Ovary (tissue), 9 donors: Measurements from ENCODE around the gene HECTD4. TPM values are rescaled to one million over a fixed set of nuclear protein-coding genes. Genes with fewer than 3 reads are reported as not detected.

Experiments
- DNase-seq, 5 donors: peaks; one replicate each; pipeline ENCODE4 v3.0.0-alpha.2; 2019 to 2020
- H3K27ac ChIP-seq, 2 donors: fragments of 200-600 bp; one replicate each; pipeline versions ENCODE4 v1.5.1 to v1.8.0; 2019 to 2022
- H3K27me3 ChIP-seq: fragments of 200-600 bp; one replicate; pipeline ENCODE4 v1.8.0; 2022
- H3K36me3 ChIP-seq: fragments of 200-600 bp; sonication (generic); one replicate; pipeline ENCODE4 v1.5.1; 2019
- H3K4me1 ChIP-seq: one replicate; pipeline ENCODE4 v1.8.1; 2013; ENCODE audit warnings: mild to moderate bottlenecking, moderate library complexity; ENCODE audit not compliant: insufficient read depth
- H3K4me3 ChIP-seq: fragments of 200-600 bp; sonication (generic); one replicate; pipeline ENCODE4 v1.5.1; 2017
- H3K9me3 ChIP-seq, 2 donors: fragments of 200-600 bp in 1 of 2; sonication (generic) in 1 of 2; one replicate each; pipeline versions ENCODE4 v1.5.1 to v1.8.1; 2013 to 2019; ENCODE audit warnings: mild to moderate bottlenecking in 1 of 2, moderate library complexity in 1 of 2
- CTCF ChIP-seq, 3 donors: fragments of 450-650 bp in 2 of 3; fragments of 200-600 bp in 1 of 3; IDR thresholded peaks; one replicate each; pipeline versions ENCODE4 v1.5.1 to v1.8.0; 2016 to 2022; ENCODE audit warnings: antibody characterized with exemption in 3 of 3, mild to moderate bottlenecking in 1 of 3
- EP300 ChIP-seq: sonication (generic); formaldehyde crosslinking; IDR thresholded peaks from one replicate; pipeline ENCODE4 v1.6.1; 2017; ENCODE audit warnings: antibody characterized with exemption
- POLR2A ChIP-seq: fragments of 450-650 bp; IDR thresholded peaks from one replicate; pipeline ENCODE4 v1.6.1; 2017; ENCODE audit warnings: antibody characterized with exemption, mild to moderate bottlenecking, moderate library complexity
- WGBS, 3 donors: extraction: QIAGEN DNeasy Blood & Tissue Kit in 1 of 3; methylation state at CpG; one replicate each; pipeline versions ENCODE4 v1.1.5 to v1.1.7; 2013 to 2017; 5-methylcytosine and 5-hydroxymethylcytosine counted together
- intact Hi-C, 4 donors: fragments of 100-400 bp; cut with DNase I; formaldehyde crosslinking; loops; one replicate each; pipeline versions ENCODE4 v1.11.0 to v1.15.1; 2022 to 2023
- polyA plus RNA-seq, 2 donors: library from polyadenylated mRNA; stranded (reverse); fragments of 200-250 nt in 1 of 2; fragments of 350-450 nt in 1 of 2; fragmentation: Illumina TruSeq in 1 of 2; extraction: RNeasy Lipid Tissue Mini Kit (QIAGEN cat#74804) in 1 of 2; gene quantifications; one replicate each; pipeline ENCODE4 v1.2.3, GENCODE V29; 2013 to 2014
- total RNA-seq, 7 donors: library from RNA; depleted of rRNA in 2 of 7; stranded (reverse); fragments of >200 nt in 2 of 7; fragmentation: NEBNext Ultra II Directional in 3 of 7; extraction: Animal tissue kit (Norgen Biotek cat#: 25700) in 3 of 7; gene quantifications; one replicate each; pipeline versions ENCODE4 v1.1.0 to v1.2.4, GENCODE V29; 2016 to 2023
- donor health status: DM: no; HTN: no; CAD: no; lungs with moderate emphysema.
- donor health status: DM: no; HTN: no; CAD: no.
- donor health status: Bipolar disorder and iron deficiency.
- donor health status: DM: yes; HTN: yes; CAD: no.
- donor health status: DM: no; HTN: no; CAD: no.
- donor health status: DM: yes; HTN: yes; CAD: no.

Gene HECTD4
- total and polyA plus RNA-seq, 9 donors, result 12.3 to 47.3 (median 34.9) TPM

- WGBS, 3 donors, result 93 to 95% (median 93%) methylated on average over 4 of the region's 4 CpGs
- Histone ChIP-seq H3K27ac (no peak overlapping the region), H3K4me3 (no peak overlapping the region), H3K9me3 (no peaks in the 10 kb centered on the region), H3K36me3 (no peaks in the 10 kb centered on the region), H3K4me1 (peaks cover 1% of the 10 kb centered on the region), H3K27me3 (no peaks in the 10 kb centered on the region)
- TF ChIP-seq POLR2A, result no peak
- TF ChIP-seq EP300, result no peak
- TF ChIP-seq CTCF (IDR thresholded peaks at IDR 0.05), result no peak
- no peak for DNase-seq
- intact Hi-C loops, result no loop called here
Observed at GRCh38 chr12:112361271-112361670, 21.0 kb downstream of the HECTD4 start.

GRCh38 chr12:112359290-112359689 lies 22.9 kb downstream of the HECTD4 start:
- Histone ChIP-seq H3K36me3 (no peaks in the 10 kb centered on the region), H3K4me1 (peaks cover 1% of the 10 kb centered on the region), H3K4me3 (no peak overlapping the region), H3K9me3 (no peaks in the 10 kb centered on the region), H3K27me3 (no peaks in the 10 kb centered on the region), H3K27ac (no peak overlapping the region)
- no peak for DNase-seq
- intact Hi-C loops, result loop anchor here in 1 of 4 donors (5.0 kb wide), 1 partner anchor 572 kb away; no protein-coding TSS in a partner anchor
- 89 to 94% (median 93%) methylated on average over 4 of the region's 4 CpGs for WGBS, 3 donors
- TF ChIP-seq EP300 (no peak), CTCF (IDR thresholded peaks at IDR 0.05) (no peak)

GRCh38 chr12:112357214-112357613 lies 25.0 kb downstream of the HECTD4 start:
- peaks cover 1% of the 10 kb centered on the region for H3K4me1 ChIP-seq
- 52 to 65% (median 59%) methylated on average over 2 of the region's 2 CpGs for WGBS, 3 donors
- intact Hi-C loops, result loop anchor here in 1 of 4 donors (5.0 kb wide), 1 partner anchor 570 kb away; no protein-coding TSS in a partner anchor
- H3K36me3 ChIP-seq, result no peaks in the 10 kb centered on the region
- H3K4me3 ChIP-seq, result no peak overlapping the region
- H3K9me3 ChIP-seq, result no peaks in the 10 kb centered on the region
- no peak for DNase-seq
- no peak overlapping the region for H3K27ac ChIP-seq
- H3K27me3 ChIP-seq, result no peaks in the 10 kb centered on the region
- TF ChIP-seq EP300 (no peak), CTCF (IDR thresholded peaks at IDR 0.05) (no peak), POLR2A (no peak)

- Histone ChIP-seq H3K4me3 (no peak overlapping the region), H3K4me1 (peaks cover 6% of the 10 kb centered on the region), H3K27ac (no peak overlapping the region), H3K9me3 (no peaks in the 10 kb centered on the region), H3K36me3 (no peaks in the 10 kb centered on the region), H3K27me3 (no peaks in the 10 kb centered on the region)
- DNase-seq, result no peak
- TF ChIP-seq POLR2A, result no peak
- no peak for TF ChIP-seq EP300
- no peak for TF ChIP-seq CTCF (IDR thresholded peaks at IDR 0.05)
- intact Hi-C loops, result loop anchor here in 1 of 4 donors (5.0 kb wide), 1 partner anchor 367 kb away; no protein-coding TSS in a partner anchor
- WGBS, 3 donors, result 91 to 93% (median 92%) methylated on average over 4 of the region's 4 CpGs
Observed at GRCh38 chr12:112354399-112354798, 27.8 kb downstream of the HECTD4 start.
